ENCODE data around the gene AGAP2.

Gene AGAP2

DNA sequence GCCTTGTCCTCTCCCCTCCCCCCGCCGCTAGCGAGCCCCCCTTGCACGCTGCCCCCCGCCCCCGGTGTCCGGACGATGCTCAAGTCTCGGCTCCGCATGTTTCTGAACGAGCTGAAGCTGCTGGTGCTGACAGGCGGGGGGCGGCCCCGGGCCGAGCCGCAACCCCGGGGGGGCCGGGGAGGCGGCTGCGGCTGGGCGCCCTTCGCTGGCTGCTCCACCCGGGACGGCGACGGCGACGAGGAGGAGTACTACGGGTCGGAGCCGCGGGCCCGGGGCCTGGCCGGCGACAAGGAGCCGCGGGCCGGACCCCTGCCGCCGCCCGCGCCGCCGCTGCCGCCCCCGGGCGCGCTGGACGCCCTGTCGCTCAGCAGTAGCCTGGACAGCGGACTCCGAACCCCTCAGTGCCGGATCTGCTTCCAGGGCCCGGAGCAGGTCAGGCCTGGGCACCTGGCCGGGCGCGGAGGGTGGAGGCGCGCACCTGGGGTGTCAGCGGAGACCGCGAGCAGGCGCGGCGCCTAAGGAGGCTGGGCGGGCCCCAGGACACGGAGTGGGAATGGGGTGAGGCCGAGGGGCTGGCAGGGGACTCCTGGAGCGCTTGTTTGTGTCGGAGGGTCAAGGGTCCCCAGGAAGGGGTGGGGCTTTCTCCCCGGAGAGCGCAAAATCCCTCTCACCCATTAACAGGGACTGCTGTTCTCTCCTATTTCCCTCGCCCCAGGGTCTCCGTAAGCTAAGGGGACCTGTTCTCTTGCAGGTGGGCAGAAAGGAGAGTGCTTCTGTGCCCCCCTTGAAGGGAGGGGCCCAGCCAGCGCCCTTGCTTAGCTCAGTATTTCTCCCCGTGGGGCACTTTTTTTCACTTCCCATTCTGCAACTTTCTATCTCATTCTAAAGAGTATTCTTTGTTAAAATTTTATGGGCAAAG is 17.2 kb upstream of the AGAP2 start:
- TF ChIP-seq, protein P1, sequence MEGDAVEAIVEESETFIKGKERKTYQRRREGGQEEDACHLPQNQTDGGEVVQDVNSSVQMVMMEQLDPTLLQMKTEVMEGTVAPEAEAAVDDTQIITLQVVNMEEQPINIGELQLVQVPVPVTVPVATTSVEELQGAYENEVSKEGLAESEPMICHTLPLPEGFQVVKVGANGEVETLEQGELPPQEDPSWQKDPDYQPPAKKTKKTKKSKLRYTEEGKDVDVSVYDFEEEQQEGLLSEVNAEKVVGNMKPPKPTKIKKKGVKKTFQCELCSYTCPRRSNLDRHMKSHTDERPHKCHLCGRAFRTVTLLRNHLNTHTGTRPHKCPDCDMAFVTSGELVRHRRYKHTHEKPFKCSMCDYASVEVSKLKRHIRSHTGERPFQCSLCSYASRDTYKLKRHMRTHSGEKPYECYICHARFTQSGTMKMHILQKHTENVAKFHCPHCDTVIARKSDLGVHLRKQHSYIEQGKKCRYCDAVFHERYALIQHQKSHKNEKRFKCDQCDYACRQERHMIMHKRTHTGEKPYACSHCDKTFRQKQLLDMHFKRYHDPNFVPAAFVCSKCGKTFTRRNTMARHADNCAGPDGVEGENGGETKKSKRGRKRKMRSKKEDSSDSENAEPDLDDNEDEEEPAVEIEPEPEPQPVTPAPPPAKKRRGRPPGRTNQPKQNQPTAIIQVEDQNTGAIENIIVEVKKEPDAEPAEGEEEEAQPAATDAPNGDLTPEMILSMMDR (IDR thresholded peaks at IDR 0.05; ENCODE audit: extremely low read depth, missing control alignments) = no peak
- peak; percentile 69 for DNase-seq (ENCODE audit: low spot score)

DNA sequence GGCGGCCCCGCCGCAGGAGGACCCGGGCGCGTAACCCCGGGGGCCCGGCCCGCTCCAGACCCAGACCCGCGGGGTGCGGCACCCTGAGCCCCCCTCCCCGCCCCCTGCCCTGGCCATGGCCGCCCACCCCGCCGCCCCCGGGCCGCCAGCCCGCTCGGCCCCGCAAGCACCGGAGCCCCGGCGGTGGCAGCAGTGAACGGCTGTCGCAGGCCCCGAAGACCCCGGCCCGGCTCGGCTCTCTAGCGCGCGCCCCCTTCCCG is 16.6 kb upstream of the AGAP2 start:
- TF ChIP-seq, protein P1 (IDR thresholded peaks at IDR 0.05; ENCODE audit: extremely low read depth, missing control alignments) = no peak
- no peak for DNase-seq (ENCODE audit: low spot score)

DNA sequence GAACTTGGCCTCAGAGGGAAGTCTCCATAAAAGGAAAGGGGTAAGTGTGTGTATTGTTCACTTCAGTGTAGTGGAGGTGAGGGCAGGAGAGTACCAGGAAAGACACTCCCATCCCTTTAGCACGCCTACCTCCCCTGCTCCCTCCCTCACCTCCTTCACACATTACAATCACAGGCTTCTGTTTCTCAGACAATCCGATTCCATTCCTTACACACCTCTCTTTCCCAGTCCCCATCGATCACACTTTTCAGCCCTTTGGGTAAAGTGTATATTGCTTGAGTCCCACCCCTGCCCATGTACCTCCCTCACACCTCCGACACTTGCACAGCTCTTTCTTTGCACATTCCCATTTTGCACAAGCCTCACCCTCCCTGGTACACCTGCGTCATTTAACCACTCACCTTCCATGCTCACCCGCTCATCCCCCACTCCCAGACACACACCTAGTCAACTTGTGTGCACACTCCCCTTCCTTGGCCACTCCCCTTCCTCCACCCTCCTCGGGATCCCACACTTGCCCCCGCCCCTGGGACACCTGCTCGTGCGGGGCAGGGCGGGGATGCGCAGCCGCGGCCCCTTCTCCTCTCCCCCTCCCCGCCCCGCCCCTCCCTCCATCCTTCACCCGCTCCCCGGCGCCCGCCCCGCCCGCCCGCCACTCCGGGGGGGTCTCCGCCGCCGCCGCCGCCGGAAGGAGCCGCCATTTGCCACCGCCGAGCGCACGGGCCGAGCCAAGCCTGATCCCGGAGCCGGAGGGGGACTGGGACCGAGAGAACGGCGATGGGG is 16.1 kb upstream of the AGAP2 start, which contains the start of gene MARCHF9:
MARCHF9 (plus strand) TSS at position 693 of the 783 bp plus-strand sequence. CDS start 426 bp downstream, outside the sequence.
- TF ChIP-seq, protein P1 (IDR thresholded peaks at IDR 0.05; ENCODE audit: extremely low read depth, missing control alignments) = no peak
- DNase-seq (ENCODE audit: low spot score) = peak; percentile 93

DNA sequence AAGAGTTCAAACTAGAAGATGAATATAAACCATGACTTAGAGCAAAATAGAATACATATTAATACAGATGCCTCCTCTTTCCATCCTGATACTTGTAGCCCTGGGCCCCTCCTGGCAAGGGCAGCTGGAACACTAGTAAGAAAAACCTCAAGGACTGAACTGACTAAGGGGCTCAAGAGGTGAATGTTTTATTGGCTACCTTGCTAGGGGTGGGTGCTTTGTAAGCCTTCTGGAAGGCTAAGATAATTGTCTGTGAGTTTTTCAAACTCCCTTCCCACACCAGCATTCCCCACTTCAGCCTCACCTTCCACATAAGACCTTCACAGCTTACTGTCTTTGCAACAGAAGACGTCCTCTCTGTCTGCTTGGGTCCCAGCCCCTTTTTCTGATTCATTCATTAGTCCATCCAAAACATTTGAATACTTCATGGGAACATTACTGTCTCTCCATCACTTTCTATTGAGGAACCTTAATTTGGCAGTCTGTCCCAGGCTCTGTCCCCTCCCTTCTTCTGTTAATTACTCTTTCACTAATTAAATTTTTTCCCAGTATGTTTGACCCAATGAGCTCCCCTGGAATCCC is 15.3 kb upstream of the AGAP2 start:
- DNase-seq (ENCODE audit: low spot score) = no peak
- TF ChIP-seq, protein P1 (IDR thresholded peaks at IDR 0.05; ENCODE audit: extremely low read depth, missing control alignments) = no peak

DNA sequence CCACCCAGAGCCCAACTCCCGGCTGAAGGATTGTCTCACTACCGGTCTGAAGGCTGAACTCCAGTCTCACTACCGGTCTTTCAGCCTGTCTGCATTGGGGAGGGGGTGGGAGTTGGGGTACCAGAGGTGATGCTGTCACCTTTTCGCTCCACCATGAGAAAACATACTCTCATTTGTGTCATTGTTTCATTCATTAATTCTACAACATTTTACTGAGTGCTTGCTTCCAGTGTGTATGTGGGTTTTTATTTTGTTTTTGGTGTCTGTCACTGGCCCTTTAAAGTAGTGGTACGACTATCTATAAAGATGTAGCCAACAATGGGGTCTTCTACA is 14.1 kb upstream of the AGAP2 start:
- TF ChIP-seq, protein P1 (IDR thresholded peaks at IDR 0.05; ENCODE audit: extremely low read depth, missing control alignments) = no peak
- DNase-seq (ENCODE audit: low spot score) = no peak

DNA sequence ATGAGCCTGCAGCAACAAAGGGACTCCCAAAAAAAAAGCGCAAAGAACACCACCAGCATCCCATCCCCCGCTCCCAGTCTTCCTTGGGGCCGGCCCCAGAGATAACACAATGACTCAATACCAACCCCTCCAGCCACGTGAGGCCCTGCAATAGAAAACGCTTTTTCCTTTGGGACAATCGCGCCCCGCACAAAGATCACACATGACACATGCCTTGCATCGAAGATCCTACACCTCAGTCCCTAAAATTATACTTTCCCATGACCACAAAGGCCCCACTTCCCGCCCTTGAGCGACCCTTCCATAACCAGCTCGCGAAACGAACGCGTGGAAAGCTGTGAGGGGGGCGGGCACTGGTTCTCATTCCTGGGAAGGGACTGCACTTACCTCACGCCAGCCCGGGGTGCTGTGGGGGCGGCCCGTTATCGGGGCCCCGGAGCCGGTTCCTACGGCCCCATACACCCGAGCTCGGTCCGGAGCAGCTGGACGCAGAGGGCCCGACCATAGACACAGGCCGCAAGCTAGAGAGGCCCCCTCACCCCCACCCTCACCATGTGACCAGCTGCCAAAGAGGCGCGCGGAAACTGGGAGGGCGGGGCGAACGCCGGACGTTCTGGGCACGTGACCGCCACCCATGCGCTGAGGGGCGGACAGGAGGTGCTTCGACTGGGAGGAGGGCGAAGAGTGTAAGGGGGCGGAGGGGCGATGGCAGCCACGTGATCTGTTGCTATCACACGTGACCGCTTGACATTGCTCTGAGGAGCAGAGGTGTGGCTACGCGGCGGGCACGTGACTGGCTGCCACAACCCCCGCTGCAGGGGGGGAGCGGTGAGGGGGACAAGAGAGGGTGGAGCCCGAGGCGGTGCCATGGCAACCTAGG is 13.5 kb upstream of the AGAP2 start, which contains the start of gene CDK4:
CDK4 (minus strand) TSS at position 523 of the 880 bp plus-strand sequence. CDS start 593 bp downstream, outside the sequence.
- DNase-seq (ENCODE audit: low spot score) = peak; percentile 96
- TF ChIP-seq, protein P1 (IDR thresholded peaks at IDR 0.05; ENCODE audit: extremely low read depth, missing control alignments) = no peak

Data from GM20000 (cell line).